HFFc6 (cell line): ENCODE results near the gene MAEA. TPM values are rescaled to one million over a fixed set of nuclear protein-coding genes. Genes with fewer than 3 reads are reported as not detected.

Experiments
- DNase-seq: peaks from one replicate; pipeline ENCODE4 v3.0.0-alpha.2; 2018
- H3K27ac Mint-ChIP-seq: 2 replicates; pipeline ENCODE4 v1.8.0; 2020; ENCODE audit warnings: mild to moderate bottlenecking, mixed read lengths
- H3K27me3 Mint-ChIP-seq: 2 replicates; pipeline ENCODE4 v1.8.0; 2021; ENCODE audit warnings: mild to moderate bottlenecking, moderate library complexity, mixed read lengths; ENCODE audit not compliant: insufficient read depth
- H3K36me3 Mint-ChIP-seq: 2 replicates; pipeline ENCODE4 v1.8.0; 2021; ENCODE audit warnings: low read depth, mixed read lengths
- H3K4me1 Mint-ChIP-seq: 2 replicates; pipeline ENCODE4 v1.8.0; 2020; ENCODE audit warnings: low read depth, mixed read lengths
- H3K4me3 Mint-ChIP-seq: 2 replicates; pipeline ENCODE4 v1.8.0; 2020; ENCODE audit warnings: mild to moderate bottlenecking, moderate library complexity, mixed read lengths
- H3K9me3 Mint-ChIP-seq: 2 replicates; pipeline ENCODE4 v1.8.0; 2020; ENCODE audit warnings: mild to moderate bottlenecking, mixed read lengths
- CTCF ChIP-seq: fragments of 200-600 bp; sonication (generic); IDR thresholded peaks from 2 replicates; pipeline ENCODE4 v1.5.0; 2021; ENCODE audit warnings: antibody characterized with exemption, mild to moderate bottlenecking
- total RNA-seq, 6 experiments: library from RNA; stranded (reverse); fragmentation: NEBNext Ultra II Directional; extraction: Animal tissue kit (Norgen Biotek cat#: 25700); gene quantifications; 2 replicates in 1 of 6; 3 replicates in 5 of 6; pipeline ENCODE4 v1.2.3, GENCODE V29; 2021

The MAEA gene
- total RNA-seq, 6 experiments from 2014 or later, result 56.0 to 65.4 (median 60.6) TPM

- no peak for TF ChIP-seq CTCF
- H3K36me3 Mint-ChIP-seq, result 0 out of 2 replicates have a peak, but pooled peaks cover 4% of the 10 kb centered on the region
- no peak overlapping the region for H3K27ac Mint-ChIP-seq
- DNase-seq, result no peak
- no peaks in the 10 kb centered on the region for H3K4me1 Mint-ChIP-seq
- no peak overlapping the region; the same call in 1 of the 2 replicates for H3K4me3 Mint-ChIP-seq
- peaks cover 3% of the 10 kb centered on the region for H3K27me3 Mint-ChIP-seq
- H3K9me3 Mint-ChIP-seq, result peaks cover 7% of the 10 kb centered on the region; the same call in 1 of the 2 replicates
Observed at GRCh38 chr4:1266881-1267763, 22.6 kb upstream of the MAEA start.

- Mint-ChIP-seq H3K27me3 (peaks cover 2% of the 10 kb centered on the region), H3K27ac (no peak overlapping the region), H3K4me1 (no peaks in the 10 kb centered on the region), H3K9me3 (peaks cover 7% of the 10 kb centered on the region; the same call in 1 of the 2 replicates), H3K36me3 (0 out of 2 replicates have a peak, but pooled peaks cover 4% of the 10 kb centered on the region), H3K4me3 (no peak overlapping the region)
- no peak for DNase-seq
- no peak for TF ChIP-seq CTCF
Observed at GRCh38 chr4:1269209-1269608, 20.5 kb upstream of the MAEA start.

DNA sequence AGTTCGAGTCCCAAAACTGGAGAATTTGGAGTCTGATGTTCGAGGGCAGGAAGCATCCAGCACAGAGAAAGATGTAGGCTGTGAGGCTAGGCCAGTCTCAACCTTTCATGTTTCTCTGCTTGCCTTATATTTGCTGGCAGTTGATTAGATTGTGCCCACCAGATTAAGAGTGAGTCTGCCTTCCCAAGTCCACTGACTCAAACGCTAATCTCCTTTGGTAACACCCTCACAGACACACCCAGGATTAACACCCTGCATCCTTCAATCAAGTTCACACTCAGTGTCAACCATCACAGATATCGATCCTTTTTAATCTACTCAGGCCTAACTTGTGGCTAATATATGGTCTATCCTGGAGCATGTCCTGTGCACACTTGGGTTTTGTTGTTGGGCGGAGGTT is 18.0 kb upstream of the MAEA start:
- Mint-ChIP-seq H3K4me1 (no peaks in the 10 kb centered on the region; the same call in 1 of the 2 replicates), H3K36me3 (0 out of 2 replicates have a peak, but pooled peaks cover 4% of the 10 kb centered on the region), H3K27ac (no peak overlapping the region), H3K4me3 (no peak overlapping the region), H3K27me3 (no peaks in the 10 kb centered on the region; the same call in 1 of the 2 replicates), H3K9me3 (peaks cover 7% of the 10 kb centered on the region; the same call in 1 of the 2 replicates)
- no peak for TF ChIP-seq CTCF
- no peak for DNase-seq

GRCh38 chr4:1274871-1275270 is 14.8 kb upstream of the MAEA start:
- H3K27me3 Mint-ChIP-seq, result peaks cover 2% of the 10 kb centered on the region
- H3K27ac Mint-ChIP-seq, result no peak overlapping the region
- no peaks in the 10 kb centered on the region for H3K9me3 Mint-ChIP-seq
- peaks cover 6% of the 10 kb centered on the region for H3K4me1 Mint-ChIP-seq
- no peak for DNase-seq
- no peak for TF ChIP-seq CTCF
- H3K4me3 Mint-ChIP-seq, result no peak overlapping the region
- 0 out of 2 replicates have a peak, but pooled peaks cover 4% of the 10 kb centered on the region for H3K36me3 Mint-ChIP-seq

- peaks cover 6% of the 10 kb centered on the region for H3K4me1 Mint-ChIP-seq
- peaks cover 5% of the 10 kb centered on the region for H3K27me3 Mint-ChIP-seq
Observed at GRCh38 chr4:1276984-1277383, 12.7 kb upstream of the MAEA start.

More at GRCh38 chr4:1276984-1277383, 12.7 kb upstream of the MAEA start:
- Mint-ChIP-seq H3K36me3 (no peaks in the 10 kb centered on the region), H3K9me3 (no peaks in the 10 kb centered on the region), H3K27ac (no peak overlapping the region), H3K4me3 (no peak overlapping the region)
- no peak for TF ChIP-seq CTCF
- DNase-seq, result no peak
